HG02870 (cell line): Measurements from ENCODE around the gene CADM1.

Experiments used
- ATAC-seq: cut with Tn5 transposase; IDR thresholded peaks from one replicate; pipeline ENCODE4 v1.9.1; 2021; ENCODE audit warnings: mild to moderate bottlenecking, moderate library complexity; ENCODE audit not compliant: unreplicated experiment

CADM1 gene

GRCh38 chr11:115161876-115162275 lies 342.3 kb downstream of the CADM1 start:
- ATAC-seq = no peak

DNA sequence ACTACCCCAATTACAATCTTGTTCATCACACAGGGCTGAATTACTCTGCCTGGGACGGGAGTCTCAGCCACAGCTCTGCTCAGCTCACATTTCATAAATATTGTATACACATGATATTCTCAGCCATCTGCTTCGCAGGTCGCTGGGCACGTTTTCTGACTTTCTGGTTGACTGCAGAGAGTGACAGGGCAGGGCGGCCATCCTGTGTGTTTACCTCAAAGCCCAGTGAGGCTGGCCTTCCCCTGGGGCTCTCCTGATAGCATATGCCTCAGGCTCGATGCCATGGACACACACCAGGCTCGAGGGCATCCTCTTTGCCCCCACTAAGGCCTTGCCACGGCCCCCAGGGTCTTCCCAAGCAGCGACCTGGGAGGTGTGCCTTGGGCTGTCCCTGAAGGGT lies 345.0 kb downstream of the CADM1 start:
- no peak for ATAC-seq

GRCh38 chr11:115158053-115158452 lies 346.2 kb downstream of the CADM1 start:
- no peak for ATAC-seq

GRCh38 chr11:115157247-115157646 lies 347.0 kb downstream of the CADM1 start:
- ATAC-seq = no peak

- no peak for ATAC-seq
Observed at GRCh38 chr11:115155978-115156377, 348.2 kb downstream of the CADM1 start.

GRCh38 chr11:115155320-115155719 lies 348.9 kb downstream of the CADM1 start:
- ATAC-seq = no peak

- ATAC-seq = no peak
Observed at GRCh38 chr11:115154355-115154736, 349.9 kb downstream of the CADM1 start.

DNA sequence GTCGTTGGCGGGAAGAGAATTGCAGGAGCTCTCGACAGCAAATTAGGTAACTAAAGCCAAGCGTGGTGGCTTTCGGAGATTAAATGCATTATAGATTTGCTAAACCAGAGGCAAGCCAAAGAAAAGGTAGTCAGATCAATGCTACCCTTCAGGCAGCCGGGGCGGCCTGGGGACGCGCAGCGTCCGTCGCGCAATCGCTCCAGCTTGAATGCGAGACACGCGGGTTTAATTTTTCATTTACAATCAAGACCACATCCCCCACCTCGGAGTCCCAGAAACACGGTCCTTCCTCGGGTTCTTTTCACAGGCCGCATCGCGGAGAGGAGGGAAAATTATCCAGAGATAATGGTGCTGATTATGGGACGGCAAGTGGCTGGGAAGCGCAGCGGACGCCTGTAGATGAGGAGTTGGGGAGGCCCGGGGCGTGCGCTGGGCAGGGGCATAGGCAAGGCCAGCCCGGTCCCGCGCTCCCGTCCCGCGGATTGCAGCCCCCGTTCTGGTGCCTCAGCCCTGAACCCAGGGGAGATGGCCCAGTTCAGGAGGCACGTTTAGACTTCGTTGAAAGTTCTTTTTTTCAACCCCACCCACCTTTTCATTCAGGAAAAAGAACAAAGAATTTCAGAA lies 350.4 kb downstream of the CADM1 start:
- no peak for ATAC-seq

GRCh38 chr11:115153135-115153534 lies 351.1 kb downstream of the CADM1 start:
- ATAC-seq = no peak

DNA sequence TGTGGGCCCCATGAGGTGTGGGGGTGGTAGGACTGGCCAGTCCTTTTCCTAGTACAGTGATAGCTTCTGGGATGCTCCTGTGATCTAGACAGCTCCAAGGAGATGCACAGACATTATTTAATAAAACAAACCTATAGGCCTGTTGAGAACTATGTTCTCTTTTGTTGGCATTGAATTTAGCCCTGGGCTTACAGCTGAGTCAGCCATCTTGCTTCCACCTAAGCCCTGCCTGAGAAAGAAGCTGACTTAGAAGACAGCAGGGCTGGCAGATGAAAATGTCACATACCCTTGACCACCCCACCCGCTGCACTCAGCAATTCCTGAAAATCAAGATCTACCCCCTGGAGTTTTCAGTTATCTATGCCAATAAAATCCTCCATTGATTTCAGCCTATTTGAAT lies 353.2 kb downstream of the CADM1 start:
- ATAC-seq = no peak

- ATAC-seq = no peak
Observed at GRCh38 chr11:115148691-115149090, 355.5 kb downstream of the CADM1 start.

DNA sequence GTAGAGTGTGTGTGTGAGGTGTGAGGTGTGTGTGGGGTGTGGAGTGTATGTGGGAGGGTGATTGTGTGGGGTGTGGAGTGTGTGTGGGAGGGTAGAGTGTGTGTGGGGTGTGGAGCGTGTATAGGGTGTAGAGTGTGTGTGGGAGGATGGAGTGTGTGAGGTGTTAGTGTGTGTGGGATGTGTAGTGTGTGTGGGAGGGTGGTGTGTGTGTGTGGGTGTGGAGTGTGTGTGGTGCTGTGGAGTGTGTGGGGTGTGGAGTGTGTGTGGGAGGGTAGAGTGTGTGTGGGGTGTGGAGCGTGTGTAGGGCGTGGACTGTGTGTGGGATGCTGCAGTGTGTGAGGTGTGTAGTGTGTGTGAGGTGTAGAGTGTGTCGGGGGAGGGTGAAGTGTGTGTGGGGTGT lies 356.1 kb downstream of the CADM1 start:
- no peak for ATAC-seq

DNA sequence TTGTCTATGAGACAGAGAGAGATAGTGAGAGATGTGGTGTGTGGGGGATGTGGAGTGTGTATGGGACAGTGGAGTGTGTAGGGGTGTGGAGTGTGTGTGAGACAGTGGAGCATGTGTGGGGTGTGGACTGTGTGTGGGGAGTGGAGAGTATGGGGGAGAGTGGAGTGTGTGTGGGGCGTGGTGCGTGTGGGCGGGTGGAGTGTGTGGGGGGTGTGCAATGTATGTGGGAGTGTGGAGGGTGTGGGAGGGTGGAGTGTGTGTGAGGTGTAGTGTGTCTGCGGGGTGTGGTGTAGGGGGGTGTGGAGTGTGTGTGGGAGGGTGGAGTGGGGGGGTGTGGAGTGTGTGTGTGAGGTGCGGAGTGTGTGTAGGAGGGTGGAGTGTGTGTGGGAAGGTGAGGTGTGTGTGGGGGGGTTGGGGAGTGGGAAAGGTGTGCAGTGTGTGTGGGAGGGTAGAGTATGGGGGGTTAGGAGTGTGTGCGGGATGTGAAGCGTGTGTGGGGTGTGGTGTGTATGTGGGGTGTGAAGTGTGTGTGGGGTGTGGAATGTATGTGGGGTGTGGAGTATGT lies 356.9 kb downstream of the CADM1 start:
- no peak for ATAC-seq

DNA sequence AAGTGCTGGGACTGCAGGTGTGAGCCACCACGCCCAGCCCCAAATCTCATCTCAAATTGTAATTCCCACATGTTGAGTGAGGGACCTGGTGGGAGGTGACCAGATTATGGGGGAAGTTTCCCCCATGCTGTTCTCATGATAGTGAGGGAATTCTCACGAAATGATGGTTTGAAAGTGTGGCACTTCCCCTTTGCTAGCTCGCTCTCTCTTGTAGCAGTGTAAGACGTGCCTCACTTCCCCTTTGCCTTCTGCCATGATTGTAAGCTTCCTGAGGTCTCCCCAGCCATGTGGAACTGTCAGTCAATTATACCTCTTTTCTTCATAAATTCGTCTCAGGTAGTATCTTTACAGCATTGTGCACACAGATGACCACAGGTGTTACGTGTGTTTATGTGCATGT lies 357.8 kb downstream of the CADM1 start:
- ATAC-seq = no peak

DNA sequence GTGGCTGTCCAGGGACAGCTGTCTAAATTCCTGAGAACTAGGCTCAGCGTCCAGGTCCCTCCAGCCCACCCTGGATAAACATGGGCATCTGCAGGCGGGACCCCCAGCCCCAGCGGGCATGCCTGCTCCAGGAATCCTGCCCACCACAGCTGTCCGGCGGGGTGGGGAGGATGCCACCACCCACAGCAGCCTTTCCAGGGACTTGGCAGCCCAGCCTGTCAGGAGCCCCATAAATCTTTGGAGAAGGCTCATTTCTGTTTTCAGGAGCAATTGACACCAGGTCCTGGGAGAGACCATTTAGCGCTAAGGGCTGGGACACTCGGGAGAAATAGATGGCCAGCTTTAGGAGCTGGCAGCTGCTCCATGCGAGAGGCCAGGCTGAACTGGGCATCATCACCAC lies 358.9 kb downstream of the CADM1 start:
- ATAC-seq = no peak

DNA sequence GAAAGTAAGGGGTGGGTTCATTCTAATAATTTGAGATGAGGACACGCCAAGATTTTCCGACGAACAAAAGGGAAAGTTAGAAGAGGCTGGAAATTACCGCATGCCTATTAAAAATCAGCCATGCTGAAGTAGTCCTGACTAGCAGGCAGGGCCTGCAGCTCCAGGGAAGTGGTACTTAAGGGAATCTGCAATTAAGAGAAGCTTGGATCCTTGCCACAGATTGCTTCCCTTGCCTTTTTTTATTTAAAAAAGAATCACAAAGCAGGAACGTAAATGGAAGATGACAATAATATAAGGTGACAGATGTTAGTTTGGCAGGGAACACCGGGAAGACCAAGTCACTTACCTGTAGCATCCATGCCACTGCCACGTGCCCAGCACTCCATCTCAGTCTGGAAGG lies 359.3 kb downstream of the CADM1 start:
- ATAC-seq = no peak

- ATAC-seq = no peak
Observed at GRCh38 chr11:115144014-115144413, 360.2 kb downstream of the CADM1 start.

DNA sequence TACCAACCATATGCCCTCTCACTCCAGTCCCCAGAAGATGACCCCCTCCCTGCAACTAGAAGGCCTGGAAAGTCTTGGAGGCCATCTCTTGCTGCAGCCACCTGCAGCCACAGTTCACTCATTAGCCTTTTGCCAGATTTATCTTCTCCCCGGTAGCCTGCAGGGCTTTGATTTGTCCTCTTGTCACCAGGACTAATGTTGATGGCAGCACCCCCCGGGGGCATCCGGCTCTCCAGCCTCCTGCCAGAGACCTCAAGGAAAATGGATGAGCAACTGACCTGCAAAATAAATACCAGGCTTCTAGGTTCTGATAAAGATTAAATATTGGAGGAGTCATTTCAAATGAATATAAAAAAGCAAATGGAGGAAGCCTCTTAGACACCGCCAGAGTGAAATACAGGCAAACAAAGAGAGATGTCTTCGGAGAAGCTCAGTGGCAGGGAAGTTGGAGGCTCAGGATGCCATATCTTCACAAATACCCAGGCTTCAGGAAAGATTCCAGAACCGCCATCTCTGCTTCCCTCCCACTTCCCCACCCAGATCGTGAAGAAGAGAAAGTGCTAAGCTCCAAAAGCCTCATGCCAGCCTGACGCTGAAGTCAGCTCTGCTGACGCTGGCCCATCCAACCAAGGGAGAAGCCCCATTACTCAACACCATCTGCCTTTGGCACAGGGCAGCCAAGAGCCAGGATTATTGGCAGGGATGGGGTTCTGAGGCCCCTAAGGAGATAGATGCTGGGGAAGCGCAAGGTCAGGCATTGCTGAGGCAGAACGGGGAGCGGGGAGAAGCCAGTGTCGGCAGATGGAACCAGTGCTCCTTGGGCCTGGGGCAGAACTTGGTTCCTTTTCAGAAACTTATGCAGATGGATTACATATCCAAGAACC lies 362.7 kb downstream of the CADM1 start:
- ATAC-seq = no peak

- no peak for ATAC-seq
Observed at GRCh38 chr11:115135936-115136335, 368.3 kb downstream of the CADM1 start.

- no peak for ATAC-seq
Observed at GRCh38 chr11:115134926-115135325, 369.3 kb downstream of the CADM1 start.

- ATAC-seq = no peak
Observed at GRCh38 chr11:115133475-115134209, 370.6 kb downstream of the CADM1 start.
